Measurements from ENCODE around the gene BTBD16. TPM values are rescaled to one million over a fixed set of nuclear protein-coding genes. Genes with fewer than 3 reads are reported as not detected.

Gene BTBD16
- total RNA-seq (2012; rRNA removed) = not detected in 2 replicates

GRCh38 chr10:122271076-122271475, at the start of gene BTBD16:
Gene BTBD16, plus strand, starts transcription at chr10:122271296. Its CDS starts 3,786 bp downstream, at chr10:122275082.
- Histone ChIP-seq H3K36me3 (ENCODE audit: insufficient read depth, low read length) (no peaks in the 10 kb centered on the region), H3K9ac (ENCODE audit: low read depth, low read length) (no peak within 1 kb of the TSS), H3K4me1 (ENCODE audit: control insufficient read depth, insufficient read depth, low read length) (no peaks in the 10 kb centered on the region), H3K4me3 (ENCODE audit: low read length) (no peak within 1 kb of the TSS), H3K9me3 (replicated peaks; ENCODE audit: low read length) (no peaks in the 10 kb centered on the region), H3K4me2 (ENCODE audit: low read length) (no peak within 1 kb of the TSS), H3K27me3 (ENCODE audit: control insufficient read depth, insufficient read depth, low read length) (no peaks in the 10 kb centered on the region)

- no peak overlapping the region for H3K4me2 ChIP-seq (ENCODE audit: low read length)
- H3K9ac ChIP-seq (ENCODE audit: low read depth, low read length) = no peak overlapping the region
- no peaks in the 10 kb centered on the region for H3K9me3 ChIP-seq (replicated peaks; ENCODE audit: low read length)
- no peaks in the 10 kb centered on the region for H3K27me3 ChIP-seq (ENCODE audit: control insufficient read depth, insufficient read depth, low read length)
- peaks cover 15% of the 10 kb centered on the region for H3K36me3 ChIP-seq (ENCODE audit: insufficient read depth, low read length)
- H3K4me1 ChIP-seq (ENCODE audit: control insufficient read depth, insufficient read depth, low read length) = no peaks in the 10 kb centered on the region
- no peak overlapping the region for H3K4me3 ChIP-seq (ENCODE audit: low read length)
These were observed 49.1 kb upstream of the BTBD16 start for GRCh38 chr10:122221958-122222357.

- Histone ChIP-seq H3K4me3 (ENCODE audit: low read length) (no peak overlapping the region), H3K27me3 (ENCODE audit: control insufficient read depth, insufficient read depth, low read length) (no peaks in the 10 kb centered on the region), H3K36me3 (ENCODE audit: insufficient read depth, low read length) (peaks cover 20% of the 10 kb centered on the region), H3K4me2 (ENCODE audit: low read length) (no peak overlapping the region), H3K4me1 (ENCODE audit: control insufficient read depth, insufficient read depth, low read length) (no peaks in the 10 kb centered on the region), H3K9me3 (replicated peaks; ENCODE audit: low read length) (no peaks in the 10 kb centered on the region), H3K9ac (ENCODE audit: low read depth, low read length) (no peak overlapping the region)
These were observed 48.5 kb upstream of the BTBD16 start for GRCh38 chr10:122222638-122223037.

- no peaks in the 10 kb centered on the region for H3K4me1 ChIP-seq (ENCODE audit: control insufficient read depth, insufficient read depth, low read length)
- H3K36me3 ChIP-seq (ENCODE audit: insufficient read depth, low read length) = peaks cover 21% of the 10 kb centered on the region
- H3K9ac ChIP-seq (ENCODE audit: low read depth, low read length) = no peak overlapping the region
- H3K4me2 ChIP-seq (ENCODE audit: low read length) = no peak overlapping the region
- H3K4me3 ChIP-seq (ENCODE audit: low read length) = no peak overlapping the region
- H3K27me3 ChIP-seq (ENCODE audit: control insufficient read depth, insufficient read depth, low read length) = no peaks in the 10 kb centered on the region
- H3K9me3 ChIP-seq (replicated peaks; ENCODE audit: low read length) = no peaks in the 10 kb centered on the region
These were observed 46.9 kb upstream of the BTBD16 start for GRCh38 chr10:122224159-122224558.

GRCh38 chr10:122225330-122225729, 45.8 kb upstream of the BTBD16 start:
- no peaks in the 10 kb centered on the region for H3K4me1 ChIP-seq (ENCODE audit: control insufficient read depth, insufficient read depth, low read length)
- H3K4me3 ChIP-seq (ENCODE audit: low read length) = no peak overlapping the region
- no peaks in the 10 kb centered on the region for H3K9me3 ChIP-seq (replicated peaks; ENCODE audit: low read length)
- H3K36me3 ChIP-seq (ENCODE audit: insufficient read depth, low read length) = peaks cover 21% of the 10 kb centered on the region
- H3K27me3 ChIP-seq (ENCODE audit: control insufficient read depth, insufficient read depth, low read length) = no peaks in the 10 kb centered on the region
- H3K4me2 ChIP-seq (ENCODE audit: low read length) = no peak overlapping the region
- H3K9ac ChIP-seq (ENCODE audit: low read depth, low read length) = no peak overlapping the region

- H3K36me3 ChIP-seq (ENCODE audit: insufficient read depth, low read length) = peaks cover 21% of the 10 kb centered on the region
- H3K9me3 ChIP-seq (replicated peaks; ENCODE audit: low read length) = no peaks in the 10 kb centered on the region
- H3K4me1 ChIP-seq (ENCODE audit: control insufficient read depth, insufficient read depth, low read length) = peaks cover 9% of the 10 kb centered on the region
- H3K4me3 ChIP-seq (ENCODE audit: low read length) = no peak overlapping the region
- H3K27me3 ChIP-seq (ENCODE audit: control insufficient read depth, insufficient read depth, low read length) = no peaks in the 10 kb centered on the region
- H3K4me2 ChIP-seq (ENCODE audit: low read length) = no peak overlapping the region
- H3K9ac ChIP-seq (ENCODE audit: low read depth, low read length) = no peak overlapping the region
These were observed 43.3 kb upstream of the BTBD16 start for GRCh38 chr10:122227754-122228153.

GRCh38 chr10:122229666-122230065, 41.4 kb upstream of the BTBD16 start:
- Histone ChIP-seq H3K9ac (ENCODE audit: low read depth, low read length) (no peak overlapping the region), H3K4me2 (ENCODE audit: low read length) (no peak overlapping the region), H3K27me3 (ENCODE audit: control insufficient read depth, insufficient read depth, low read length) (no peaks in the 10 kb centered on the region), H3K4me1 (ENCODE audit: control insufficient read depth, insufficient read depth, low read length) (peaks cover 28% of the 10 kb centered on the region), H3K4me3 (ENCODE audit: low read length) (no peak overlapping the region), H3K9me3 (replicated peaks; ENCODE audit: low read length) (no peaks in the 10 kb centered on the region), H3K36me3 (ENCODE audit: insufficient read depth, low read length) (peaks cover 21% of the 10 kb centered on the region)

GRCh38 chr10:122230222-122230621, 40.9 kb upstream of the BTBD16 start:
- peaks cover 31% of the 10 kb centered on the region for H3K4me1 ChIP-seq (ENCODE audit: control insufficient read depth, insufficient read depth, low read length)
- H3K27me3 ChIP-seq (ENCODE audit: control insufficient read depth, insufficient read depth, low read length) = no peaks in the 10 kb centered on the region
- no peak overlapping the region for H3K9ac ChIP-seq (ENCODE audit: low read depth, low read length)
- H3K9me3 ChIP-seq (replicated peaks; ENCODE audit: low read length) = no peaks in the 10 kb centered on the region
- no peak overlapping the region for H3K4me2 ChIP-seq (ENCODE audit: low read length)
- H3K36me3 ChIP-seq (ENCODE audit: insufficient read depth, low read length) = peaks cover 19% of the 10 kb centered on the region
- no peak overlapping the region for H3K4me3 ChIP-seq (ENCODE audit: low read length)

GRCh38 chr10:122232769-122233168, 38.3 kb upstream of the BTBD16 start:
- Histone ChIP-seq H3K4me1 (ENCODE audit: control insufficient read depth, insufficient read depth, low read length) (peaks cover 31% of the 10 kb centered on the region), H3K9ac (ENCODE audit: low read depth, low read length) (peak overlapping the region; percentile 30), H3K27me3 (ENCODE audit: control insufficient read depth, insufficient read depth, low read length) (no peaks in the 10 kb centered on the region), H3K4me3 (ENCODE audit: low read length) (no peak overlapping the region), H3K36me3 (ENCODE audit: insufficient read depth, low read length) (peaks cover 6% of the 10 kb centered on the region), H3K9me3 (replicated peaks; ENCODE audit: low read length) (no peaks in the 10 kb centered on the region), H3K4me2 (ENCODE audit: low read length) (peak overlapping the region; percentile 45)

GRCh38 chr10:122233857-122234348, 37.2 kb upstream of the BTBD16 start:
- no peak overlapping the region for H3K4me3 ChIP-seq (ENCODE audit: low read length)
- peaks cover 31% of the 10 kb centered on the region for H3K4me1 ChIP-seq (ENCODE audit: control insufficient read depth, insufficient read depth, low read length)
- peak overlapping the region; percentile 23 for H3K9ac ChIP-seq (ENCODE audit: low read depth, low read length)
- no peaks in the 10 kb centered on the region for H3K9me3 ChIP-seq (replicated peaks; ENCODE audit: low read length)
- H3K36me3 ChIP-seq (ENCODE audit: insufficient read depth, low read length) = no peaks in the 10 kb centered on the region
- no peaks in the 10 kb centered on the region for H3K27me3 ChIP-seq (ENCODE audit: control insufficient read depth, insufficient read depth, low read length)
- peak overlapping the region; percentile 30 for H3K4me2 ChIP-seq (ENCODE audit: low read length)

GRCh38 chr10:122234416-122234815, 36.7 kb upstream of the BTBD16 start:
- Histone ChIP-seq H3K36me3 (ENCODE audit: insufficient read depth, low read length) (no peaks in the 10 kb centered on the region), H3K4me2 (ENCODE audit: low read length) (peak overlapping the region; percentile 30), H3K9me3 (replicated peaks; ENCODE audit: low read length) (no peaks in the 10 kb centered on the region), H3K27me3 (ENCODE audit: control insufficient read depth, insufficient read depth, low read length) (no peaks in the 10 kb centered on the region), H3K9ac (ENCODE audit: low read depth, low read length) (peak overlapping the region; percentile 23), H3K4me1 (ENCODE audit: control insufficient read depth, insufficient read depth, low read length) (peaks cover 31% of the 10 kb centered on the region), H3K4me3 (ENCODE audit: low read length) (no peak overlapping the region)

GRCh38 chr10:122236690-122237306, 34.3 kb upstream of the BTBD16 start:
- no peaks in the 10 kb centered on the region for H3K27me3 ChIP-seq (ENCODE audit: control insufficient read depth, insufficient read depth, low read length)
- H3K9me3 ChIP-seq (replicated peaks; ENCODE audit: low read length) = no peaks in the 10 kb centered on the region
- H3K36me3 ChIP-seq (ENCODE audit: insufficient read depth, low read length) = peaks cover 7% of the 10 kb centered on the region
- no peak overlapping the region for H3K9ac ChIP-seq (ENCODE audit: low read depth, low read length)
- H3K4me2 ChIP-seq (ENCODE audit: low read length) = no peak overlapping the region
- peaks cover 31% of the 10 kb centered on the region for H3K4me1 ChIP-seq (ENCODE audit: control insufficient read depth, insufficient read depth, low read length)
- no peak overlapping the region for H3K4me3 ChIP-seq (ENCODE audit: low read length)

All from skeletal muscle satellite cell (primary cell).